ENCODE results near the gene TAOK3. TPM values are rescaled to one million over a fixed set of nuclear protein-coding genes. Genes with fewer than 3 reads are reported as not detected.

The TAOK3 gene
- polyA plus RNA-seq, 1 donor: 33.6 TPM

DNA sequence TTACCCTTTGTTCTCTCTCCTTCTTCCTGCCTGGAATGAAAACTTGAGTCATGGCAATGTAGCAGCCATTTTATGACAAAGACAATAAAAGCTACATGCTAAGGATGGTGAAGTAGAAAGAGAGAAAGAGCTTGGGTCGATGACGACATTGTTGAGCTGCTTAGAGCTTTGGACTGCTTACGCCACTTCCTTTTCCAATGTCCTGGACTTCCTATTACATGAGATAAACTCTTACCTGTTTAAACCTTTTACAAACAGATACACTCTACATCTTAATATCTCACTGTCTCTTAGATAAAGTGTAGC is 166.6 kb downstream of the TAOK3 start:
- no peak for DNase-seq

DNA sequence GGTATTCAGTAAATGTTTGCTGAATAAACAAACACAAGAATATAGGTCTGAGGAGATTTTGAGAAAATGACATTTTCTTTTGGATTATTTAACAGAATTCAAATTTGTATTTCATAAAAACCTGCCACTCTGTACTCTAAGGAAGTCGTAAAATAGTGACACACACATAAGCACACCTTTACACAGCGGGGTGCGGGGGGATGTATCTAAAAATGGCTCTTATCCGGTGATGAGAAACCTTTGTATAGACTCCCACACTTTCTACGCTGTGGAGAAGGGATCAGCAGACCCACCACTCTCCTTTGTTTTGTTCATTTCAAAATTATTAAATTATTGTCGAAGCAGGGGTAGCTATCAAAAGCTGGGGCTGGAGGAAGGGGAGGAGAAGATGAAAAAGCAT is 178.7 kb downstream of the TAOK3 start:
- no peak for DNase-seq

DNA sequence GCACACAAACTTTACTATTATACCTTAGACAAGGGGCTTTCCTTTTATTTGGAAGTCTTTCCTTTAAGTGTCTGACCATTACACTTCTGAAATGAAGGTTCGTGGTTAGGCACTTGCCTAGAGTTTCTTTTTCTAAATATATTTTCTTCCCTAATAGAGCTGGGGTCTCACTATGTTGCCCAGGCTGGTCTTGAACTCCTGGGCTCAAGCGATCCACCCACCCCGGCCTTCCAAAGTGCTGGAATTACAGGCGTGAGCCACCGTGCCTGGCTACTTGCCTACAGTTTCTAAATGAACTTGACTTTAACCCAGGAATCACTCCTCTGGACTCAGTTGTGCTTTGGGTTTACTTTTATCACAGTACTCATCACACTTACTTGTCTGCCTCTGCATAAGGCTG is 179.2 kb downstream of the TAOK3 start:
- DNase-seq: no peak

DNA sequence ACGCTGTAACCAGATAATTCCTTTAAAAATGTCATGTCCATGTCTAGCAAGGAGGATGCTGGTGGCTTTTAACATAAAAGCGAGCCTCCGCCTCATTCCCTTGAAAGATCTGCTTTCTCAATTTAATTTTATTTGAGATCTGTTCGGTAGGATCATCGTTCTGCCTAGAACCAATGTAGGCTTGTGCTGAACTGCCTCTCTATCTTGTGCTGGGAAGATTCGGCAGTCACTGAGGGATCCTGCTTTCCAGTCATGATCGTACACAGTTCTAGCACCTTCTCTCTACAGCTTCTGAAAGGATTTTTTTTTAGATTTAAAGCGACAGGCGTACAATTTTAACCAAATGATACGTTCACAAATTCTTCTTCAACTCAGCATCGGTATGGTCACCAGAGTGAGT is 182.4 kb downstream of the TAOK3 start:
- DNase-seq: no peak

DNA sequence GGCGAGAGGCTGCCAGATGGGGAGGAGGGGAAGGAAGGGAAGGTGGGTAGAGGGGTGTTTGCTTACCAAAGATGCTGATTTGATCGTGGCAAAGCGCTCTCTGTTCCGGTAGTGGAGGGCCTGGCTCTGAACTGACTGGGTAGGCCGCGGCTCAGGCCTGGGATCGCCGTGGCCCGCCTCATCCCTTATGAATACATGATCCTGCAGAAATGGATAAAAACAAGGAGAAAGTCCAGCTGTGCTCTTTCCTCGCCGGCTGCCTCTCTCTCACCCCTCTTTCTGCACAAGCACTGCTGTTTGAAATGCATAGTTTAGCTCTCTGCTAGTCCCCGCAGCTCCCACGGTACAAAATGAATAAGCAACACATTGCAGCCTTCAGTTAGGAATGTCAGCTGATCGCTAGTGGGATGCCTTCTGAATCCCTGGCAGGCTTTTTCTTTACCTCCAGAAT is 182.9 kb downstream of the TAOK3 start:
- peak; percentile 50 for DNase-seq

DNA sequence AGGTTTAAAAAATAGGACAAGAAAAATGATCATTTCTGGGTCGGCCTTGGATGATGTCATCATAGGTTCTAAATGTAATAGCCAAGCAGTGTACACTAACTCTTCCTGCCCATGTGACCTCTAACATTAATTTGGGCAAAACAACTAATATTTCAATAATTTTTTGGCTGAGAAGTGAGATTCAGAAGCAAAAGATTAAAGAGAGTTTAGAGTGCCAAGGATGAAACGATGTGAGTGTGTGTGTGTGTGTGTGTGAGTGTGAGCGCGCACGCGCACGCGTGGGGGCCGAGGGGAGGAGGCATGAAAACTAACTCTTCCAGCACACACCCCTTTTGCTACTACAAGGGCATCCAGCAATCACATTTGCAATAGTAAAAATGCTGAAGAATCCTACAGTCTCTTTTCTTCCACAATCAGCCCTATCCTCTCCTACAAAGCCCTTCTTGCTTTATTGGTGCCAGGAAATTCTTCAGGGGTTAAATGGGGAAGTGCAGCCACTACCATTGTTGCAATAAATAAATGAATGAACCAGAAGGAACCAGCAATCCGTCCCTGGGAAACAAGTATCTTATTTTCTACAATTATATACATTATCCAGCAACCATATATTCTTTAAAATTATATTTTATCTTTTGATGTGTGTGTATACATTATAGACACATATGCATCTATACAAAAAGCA is 183.9 kb downstream of the TAOK3 start:
- peak; percentile 55 for DNase-seq

DNA sequence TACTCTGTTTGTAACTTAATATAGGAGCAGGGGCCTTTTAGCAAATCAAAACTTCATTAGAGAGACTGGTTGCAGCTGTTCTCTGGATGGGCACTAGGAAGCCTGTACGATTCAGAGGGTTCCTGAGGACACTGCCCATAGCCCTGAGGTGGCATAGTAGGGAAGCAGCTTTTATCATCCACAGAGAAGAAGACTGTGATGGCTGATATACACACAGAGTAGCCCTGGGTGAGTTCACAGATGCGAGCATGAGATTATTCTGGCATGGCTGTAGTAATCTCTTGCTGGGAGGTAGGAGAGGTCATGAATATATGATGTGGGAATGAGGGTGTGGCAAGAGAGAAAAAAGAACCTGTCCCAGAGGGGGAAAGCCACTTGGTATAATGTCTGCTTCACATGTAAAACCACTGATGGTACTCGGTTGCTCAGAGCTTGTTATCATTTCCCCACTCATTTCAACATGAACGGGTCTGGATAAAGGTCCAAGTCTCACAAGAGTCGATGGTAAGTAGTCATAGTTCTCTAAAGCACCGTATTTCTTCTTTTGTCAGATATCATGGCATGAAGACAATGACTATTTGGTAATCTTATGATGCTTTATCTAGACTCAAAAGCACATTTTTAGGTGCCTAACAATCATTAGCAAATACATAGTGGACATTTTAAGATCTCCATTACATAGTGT is 184.8 kb downstream of the TAOK3 start:
- DNase-seq: no peak

DNA sequence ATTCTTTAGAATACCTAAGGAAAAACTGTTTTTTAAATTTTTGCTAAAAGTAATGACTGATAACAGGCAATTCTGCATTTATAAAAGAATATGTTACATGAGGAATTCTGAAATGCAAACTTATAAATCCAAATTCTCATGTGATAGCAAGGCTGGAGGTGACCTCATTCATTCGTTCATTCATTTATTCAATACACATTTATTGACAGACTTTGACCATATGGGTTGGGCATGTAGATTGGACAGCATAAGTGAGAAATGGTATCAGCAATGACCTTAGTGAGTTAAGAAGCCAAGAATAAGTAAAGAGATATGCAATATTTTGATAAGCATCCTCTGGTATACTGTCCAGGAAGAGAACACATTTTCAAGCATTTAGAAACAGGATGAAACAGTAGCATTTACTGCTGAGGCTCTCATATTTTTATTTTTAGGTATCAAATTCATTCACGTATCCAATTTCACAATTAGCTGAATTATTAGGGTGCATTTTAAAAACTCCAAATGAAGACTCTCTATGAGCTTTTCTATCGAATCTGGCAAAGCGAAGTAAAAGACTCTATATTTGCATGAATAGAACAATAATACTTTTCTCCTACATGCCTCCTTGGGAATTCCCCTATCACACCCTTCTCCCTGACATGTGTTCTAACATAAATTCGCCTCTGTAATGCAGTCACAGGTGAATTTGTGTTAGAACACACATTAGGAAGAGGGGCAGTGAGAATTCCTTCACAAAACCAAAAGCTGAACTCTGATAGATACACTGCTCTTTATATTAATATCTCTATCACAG is 186.9 kb downstream of the TAOK3 start:
- no peak for DNase-seq

DNA sequence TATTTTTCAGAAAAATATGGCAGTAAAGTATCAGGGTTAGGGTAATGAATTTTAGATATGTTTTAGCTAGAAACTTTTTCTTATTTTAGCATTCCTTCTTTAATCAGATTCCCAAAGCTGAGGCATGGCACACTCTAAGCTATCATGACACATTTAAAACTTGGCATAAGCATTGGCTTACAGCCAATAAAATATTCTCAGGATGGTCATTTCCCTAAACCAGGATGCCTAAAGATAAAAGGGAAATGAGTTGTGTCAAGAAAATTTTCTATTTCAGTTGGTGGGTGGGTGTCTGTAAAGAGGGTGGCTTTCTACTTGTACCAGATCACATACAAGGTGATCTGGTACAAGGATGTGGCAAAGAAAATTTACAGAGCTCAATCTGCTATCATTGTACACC is 189.0 kb downstream of the TAOK3 start:
- DNase-seq: no peak

DNA sequence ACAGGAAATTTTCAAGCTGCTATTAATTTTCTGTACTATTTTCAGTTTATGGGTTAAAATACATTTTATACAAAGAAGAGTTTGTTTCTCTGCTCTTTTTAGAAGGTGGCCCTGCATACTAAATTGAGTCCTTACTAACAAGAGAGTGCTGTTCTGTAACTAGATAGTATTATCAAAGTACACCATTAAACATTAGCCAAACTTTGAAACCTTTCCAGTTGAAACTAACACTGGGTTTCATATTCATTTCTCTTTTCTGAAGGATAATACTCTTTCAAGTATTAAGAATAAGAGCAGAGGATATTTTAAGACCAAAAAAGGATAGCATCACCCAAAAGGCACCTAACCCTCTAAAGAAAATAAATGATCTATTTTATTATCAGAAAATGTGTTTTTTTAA is 189.6 kb downstream of the TAOK3 start:
- no peak for DNase-seq

DNA sequence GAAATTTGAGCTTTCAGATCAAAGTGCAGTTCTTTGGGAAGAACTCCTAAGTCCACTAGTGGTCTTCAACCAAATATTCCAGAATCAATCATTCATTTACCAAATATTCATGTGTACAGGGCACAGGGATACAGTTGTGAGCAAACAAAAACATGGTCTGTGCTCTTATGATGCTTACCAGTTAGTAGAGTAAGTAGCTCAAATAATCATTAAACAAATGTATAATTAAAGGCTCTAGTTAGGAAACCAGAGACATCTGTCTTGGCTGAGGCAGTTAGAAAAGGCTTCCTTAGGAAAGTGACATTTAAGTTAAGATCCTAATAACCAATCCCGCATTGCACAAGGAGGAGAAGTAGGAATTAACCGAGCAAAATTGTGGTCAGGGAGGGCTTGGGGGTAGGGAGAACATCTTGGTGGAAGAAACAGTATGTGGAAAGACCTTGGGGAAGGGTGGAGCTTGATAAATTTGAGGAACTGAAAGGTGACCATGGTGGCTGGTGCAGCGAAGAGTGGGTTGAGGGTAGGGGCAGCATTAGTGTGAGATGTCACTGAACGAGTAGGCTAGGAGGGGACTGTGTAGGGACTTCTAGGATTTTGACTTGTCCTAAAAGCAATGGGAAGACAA is 196.8 kb downstream of the TAOK3 start:
- DNase-seq: no peak

DNA sequence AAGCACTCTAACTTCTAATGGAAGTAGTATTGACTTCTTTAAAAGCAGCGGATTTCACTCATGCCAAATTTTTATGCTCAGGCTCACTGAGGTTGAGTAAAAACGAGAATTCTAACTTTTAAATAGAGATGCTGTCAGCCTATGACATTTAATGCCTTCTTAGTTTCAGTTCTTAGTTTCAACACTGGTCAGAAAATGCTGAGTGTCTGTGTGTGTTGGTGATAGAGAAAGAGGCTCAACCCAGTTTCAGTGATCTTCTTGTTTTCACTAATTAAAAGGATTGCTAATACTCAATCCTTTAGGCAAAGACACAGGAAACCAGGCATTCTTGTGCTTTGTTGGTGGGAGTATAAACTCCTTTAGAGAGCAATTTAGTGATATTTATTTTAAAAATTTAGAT is 205.8 kb downstream of the TAOK3 start:
- DNase-seq: no peak

DNA sequence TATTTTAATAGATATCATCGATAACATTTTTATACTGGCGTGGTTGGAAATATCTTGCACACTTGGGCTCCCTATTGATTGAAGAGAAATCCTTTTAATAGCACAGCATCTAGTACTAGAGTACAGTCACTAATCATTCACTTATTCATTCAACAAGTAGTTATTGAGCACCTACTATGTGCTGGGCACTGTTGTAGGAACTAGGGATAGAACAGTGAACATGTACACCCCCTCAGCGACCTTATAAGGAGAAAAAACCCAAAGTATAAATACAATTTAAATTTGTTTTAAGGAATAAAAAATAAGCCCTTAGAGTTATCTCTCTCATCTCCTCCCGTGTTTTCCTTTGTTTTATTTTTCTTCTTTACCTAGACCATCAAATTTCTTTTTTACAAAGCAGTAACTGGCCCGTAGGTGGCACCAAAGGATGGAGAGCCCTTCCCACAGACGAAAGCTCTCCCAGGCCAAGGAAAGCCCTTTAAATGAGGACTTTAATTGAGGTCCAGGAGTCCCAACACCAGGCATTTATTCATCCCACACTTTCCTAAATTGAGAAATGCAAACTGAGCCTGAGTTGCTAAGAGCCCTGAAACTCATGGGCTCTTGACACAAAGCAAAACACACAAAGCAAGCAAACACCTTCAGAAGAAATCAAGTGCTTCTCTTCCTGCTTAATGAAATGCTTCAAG is 207.8 kb downstream of the TAOK3 start:
- no peak for DNase-seq

DNA sequence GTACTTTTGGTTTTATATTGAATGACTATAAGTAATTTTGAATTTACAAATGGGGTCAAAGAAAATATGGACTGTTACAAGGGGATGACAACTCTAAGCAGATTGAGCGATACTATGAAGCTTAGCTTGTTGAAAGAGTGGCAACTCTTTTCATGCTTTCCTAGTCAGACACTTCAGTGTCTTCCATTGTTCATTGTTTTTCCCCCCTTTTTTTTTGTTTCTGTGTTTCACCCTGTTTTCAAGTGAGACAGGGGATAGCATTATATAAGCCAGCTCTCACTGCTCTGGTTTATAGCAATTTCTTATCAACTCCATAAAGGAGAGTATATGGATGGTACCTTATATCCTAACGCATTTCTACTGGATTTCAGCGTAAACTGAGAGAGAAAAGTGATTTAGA is 212.2 kb downstream of the TAOK3 start:
- no peak for DNase-seq

DNA sequence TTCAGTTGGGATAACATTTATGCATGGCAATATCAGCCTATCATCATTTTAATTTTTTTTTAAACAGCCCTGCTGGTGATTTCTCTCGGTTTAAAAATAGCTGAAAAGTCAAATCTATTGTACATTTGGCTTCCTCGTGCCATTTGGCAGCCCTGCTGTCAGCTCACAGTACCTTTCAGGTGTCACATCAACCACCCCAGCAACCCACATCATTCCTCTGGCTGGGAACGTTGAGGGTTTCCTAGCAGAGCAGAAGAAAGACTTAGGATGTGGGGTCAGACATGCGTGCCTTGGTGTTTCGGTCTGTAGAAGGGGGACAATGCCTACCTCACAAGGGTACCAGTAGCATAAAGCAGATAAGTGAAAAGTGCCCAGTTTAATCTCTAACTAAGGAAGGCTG is 221.0 kb downstream of the TAOK3 start:
- DNase-seq: no peak

DNA sequence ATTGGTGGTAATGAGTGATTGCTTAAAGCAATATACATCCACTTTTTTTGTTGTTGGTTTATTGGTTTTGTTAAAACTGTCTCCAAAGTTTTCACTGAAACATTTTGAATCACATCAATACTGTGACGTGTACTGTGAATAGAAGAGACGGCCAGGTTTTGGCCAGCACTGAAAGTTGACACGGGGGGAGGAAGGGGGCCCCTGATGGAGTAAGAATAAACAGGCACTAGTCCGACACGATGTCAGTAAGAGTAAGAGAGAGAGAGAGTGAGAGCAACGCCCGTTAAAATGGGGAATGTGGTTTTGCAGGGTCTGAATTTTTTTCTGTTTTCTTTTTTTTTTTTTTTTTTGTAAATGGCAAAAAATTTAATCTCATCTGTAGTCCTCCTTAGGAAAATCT is 222.1 kb downstream of the TAOK3 start:
- DNase-seq: no peak

DNA sequence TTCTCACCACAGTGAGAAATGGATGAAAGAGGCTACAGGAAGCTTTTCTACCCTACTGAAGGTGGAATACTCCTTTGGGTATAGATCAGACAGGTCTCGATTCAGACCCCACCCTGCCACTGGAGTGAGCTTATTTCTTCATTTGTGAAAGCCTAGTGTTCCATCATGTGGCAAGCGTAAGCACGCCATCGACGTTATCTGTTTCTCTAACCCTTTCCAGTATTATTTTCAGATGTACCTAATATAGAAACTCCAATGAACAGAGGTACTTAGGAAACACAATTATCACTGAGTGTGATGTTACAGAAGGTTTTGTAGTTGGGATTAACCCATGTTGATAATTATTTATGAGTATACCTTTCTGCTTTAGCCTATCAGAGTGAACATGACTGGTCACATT is 224.4 kb downstream of the TAOK3 start:
- no peak for DNase-seq

DNA sequence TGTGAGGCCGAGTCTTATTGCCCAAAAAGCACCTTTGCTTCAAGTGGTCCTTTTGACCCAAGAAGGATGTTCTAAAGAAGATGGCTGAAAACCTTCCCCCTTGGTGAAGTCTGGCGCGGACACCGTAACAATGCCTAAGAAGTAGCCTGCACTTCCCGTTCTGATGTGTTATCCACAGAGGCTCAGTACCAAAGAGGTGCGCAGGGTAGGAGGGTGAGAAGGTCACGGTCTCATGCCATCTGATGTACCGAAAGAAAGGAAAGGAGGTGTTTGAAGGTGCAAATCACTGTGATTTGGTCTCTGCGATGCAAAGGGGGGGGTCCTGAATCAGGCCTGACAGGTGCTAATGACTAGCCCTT is 226.9 kb downstream of the TAOK3 start:
- no peak for DNase-seq

DNA sequence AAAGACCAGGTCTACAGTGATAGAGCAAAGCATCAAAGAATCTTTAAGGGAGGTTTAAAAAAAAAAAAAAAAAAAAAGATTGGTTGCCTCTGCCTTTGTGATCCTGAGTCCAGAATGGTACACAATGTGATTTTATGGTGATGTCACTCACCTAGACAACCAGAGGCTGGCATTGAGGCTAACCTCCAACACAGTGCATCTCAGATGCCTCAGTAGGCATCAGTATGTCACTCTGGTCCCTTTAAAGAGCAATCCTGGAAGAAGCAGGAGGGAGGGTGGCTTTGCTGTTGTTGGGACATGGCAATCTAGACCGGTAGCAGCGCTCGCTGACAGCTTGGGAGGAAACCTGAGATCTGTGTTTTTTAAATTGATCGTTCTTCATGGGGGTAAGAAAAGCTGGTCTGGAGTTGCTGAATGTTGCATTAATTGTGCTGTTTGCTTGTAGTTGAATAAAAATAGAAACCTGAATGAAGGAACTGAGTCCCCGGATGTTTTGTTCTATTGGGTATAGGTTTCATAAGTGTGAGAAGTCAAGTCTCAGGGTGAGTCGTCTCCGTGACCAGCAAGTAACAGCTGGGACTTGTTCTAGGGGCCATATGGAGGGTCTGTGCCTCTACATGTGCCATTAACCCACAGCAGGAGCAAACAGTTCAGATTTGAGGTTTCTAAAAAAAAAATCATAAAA is 227.5 kb downstream of the TAOK3 start:
- no peak for DNase-seq

DNA sequence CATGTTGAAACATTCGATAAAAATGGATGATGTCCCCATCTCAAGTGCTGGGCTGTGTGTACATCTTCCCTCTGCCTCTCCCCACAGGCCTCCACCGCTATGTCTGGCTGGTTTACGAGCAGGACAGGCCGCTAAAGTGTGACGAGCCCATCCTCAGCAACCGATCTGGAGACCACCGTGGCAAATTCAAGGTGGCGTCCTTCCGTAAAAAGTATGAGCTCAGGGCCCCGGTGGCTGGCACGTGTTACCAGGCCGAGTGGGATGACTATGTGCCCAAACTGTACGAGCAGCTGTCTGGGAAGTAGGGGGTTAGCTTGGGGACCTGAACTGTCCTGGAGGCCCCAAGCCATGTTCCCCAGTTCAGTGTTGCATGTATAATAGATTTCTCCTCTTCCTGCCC is 228.2 kb downstream of the TAOK3 start:
- DNase-seq: no peak

DNA sequence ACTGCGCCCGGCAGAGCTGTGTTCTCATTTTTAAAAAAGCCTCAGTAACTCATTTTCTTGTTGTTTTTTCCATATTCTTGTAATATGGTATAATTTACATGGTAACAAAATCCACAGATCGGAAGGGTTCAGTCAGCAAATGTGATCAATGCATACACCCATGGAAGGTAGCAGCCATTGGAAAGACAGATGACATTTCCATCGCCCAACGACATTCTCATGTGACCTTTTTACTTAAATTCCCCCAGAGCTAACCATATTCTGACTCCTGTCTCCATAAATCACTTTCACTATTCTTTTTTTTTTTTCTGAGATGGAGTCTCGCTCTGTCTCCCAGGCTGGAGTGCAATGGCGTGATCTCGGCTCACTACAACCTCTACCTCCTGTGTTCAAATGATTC is 231.9 kb downstream of the TAOK3 start:
- DNase-seq: no peak

DNA sequence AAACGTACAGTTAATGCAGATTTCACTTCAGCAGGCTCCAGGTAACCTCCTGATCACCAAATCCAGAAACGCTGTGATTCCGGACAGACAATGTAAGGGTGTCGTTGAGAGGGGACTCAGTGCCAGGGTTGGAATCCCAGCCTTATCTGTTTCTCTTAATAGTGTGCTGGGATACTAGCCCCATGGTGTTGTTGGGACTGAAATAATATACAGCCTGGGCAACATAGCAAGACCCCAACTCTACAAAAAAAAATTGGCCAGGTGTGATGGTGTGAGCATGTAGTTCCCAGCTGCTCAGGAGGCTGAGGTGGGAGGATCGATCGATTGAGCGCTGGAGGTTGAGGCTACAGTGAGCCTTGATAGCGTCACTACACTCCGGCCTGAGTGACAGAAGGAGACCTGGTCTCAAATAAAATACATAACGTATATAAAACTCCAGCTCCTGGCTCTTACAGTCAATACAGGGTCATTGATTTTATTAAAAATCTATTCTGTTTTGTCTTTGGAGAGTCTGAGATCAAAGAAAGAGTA is 235.5 kb downstream of the TAOK3 start:
- DNase-seq: no peak

Data from left kidney (tissue), 2 donors.